Heart left ventricle (tissue), 13 donors: ENCODE measurements around the gene DOCK8.

Source experiments
- POLR2A ChIP-seq, 2 donors: fragments of 450-650 bp; IDR thresholded peaks; one replicate each; pipeline ENCODE4 v1.6.1; 2017; ENCODE audit warnings: antibody characterized with exemption in 2 of 2, mild to moderate bottlenecking in 2 of 2, moderate library complexity in 2 of 2
- TF ChIP-seq, protein P1 (sequence below), 12 donors: fragments of 200-600 bp; sonication (generic) in 4 of 12; IDR thresholded peaks; one replicate each; pipeline versions ENCODE4 v1.5.0 to v1.8.0; 2018 to 2022; ENCODE audit warnings: antibody characterized with exemption in 12 of 12, mild to moderate bottlenecking in 5 of 12
- donor health status: ischemic (EF 13 %, LVEDD 7.1; RV severe dilation, severe dysfunction).
- donor health status: DM: no; HTN: yes; CAD: no.
- donor health status: DM: no; HTN: no; CAD: no.
- donor health status: ischemic (EF 25% LVEDD 6.9; RV normal size, moderate dysfunction).
- donor health status: ischemic (EF 25% LVEDD 5.7; RV mildly dilated, moderate dysfunction).
- donor health status: ischemic (EF 35%, LVEDD 5.7; RV mildly dilated, moderate dysfunction).
- donor health status: nonischemic (EF 11% LVEDD 7.7; RV severe dilation, severe dysfunction).
- donor health status: DM: yes; HTN: yes; CAD: no.
- donor health status: PGD.
- donor health status: ischemic (EF 29% LVEDD 5.4; RV normal size, mild dysfunction).
- donor health status: nonischemic (EF 23%, LVEDD 6.1; RV moderate dilation, normal function).

DNA sequence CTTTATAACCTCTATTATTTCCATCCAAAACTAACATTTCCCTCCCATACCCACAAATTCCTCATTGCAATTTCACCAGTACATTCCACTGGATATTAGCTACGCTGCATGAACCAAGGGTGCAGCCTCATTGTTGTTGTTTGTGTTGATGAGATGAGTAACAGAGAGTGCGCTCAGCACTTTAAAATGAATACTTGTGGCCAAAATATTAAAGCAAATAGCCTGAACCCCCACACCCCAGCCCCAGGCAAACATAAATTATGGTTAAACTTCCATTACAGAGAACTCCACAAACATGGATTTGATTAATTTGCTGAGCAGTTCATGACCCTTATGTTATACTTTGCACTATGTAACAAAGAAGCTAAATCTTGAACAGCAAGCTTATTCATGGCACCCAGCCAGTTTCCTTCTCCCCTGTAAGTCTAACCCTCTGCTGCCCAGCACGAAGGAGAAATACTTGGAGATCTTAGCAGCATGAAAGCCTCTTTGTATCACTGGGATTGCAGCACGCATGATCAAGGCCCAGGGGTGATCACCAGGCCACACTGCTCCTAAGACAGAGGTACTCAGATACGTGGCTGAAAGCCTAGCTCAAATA, 205.0 kb downstream of the DOCK8 start:
- TF ChIP-seq, protein P1, sequence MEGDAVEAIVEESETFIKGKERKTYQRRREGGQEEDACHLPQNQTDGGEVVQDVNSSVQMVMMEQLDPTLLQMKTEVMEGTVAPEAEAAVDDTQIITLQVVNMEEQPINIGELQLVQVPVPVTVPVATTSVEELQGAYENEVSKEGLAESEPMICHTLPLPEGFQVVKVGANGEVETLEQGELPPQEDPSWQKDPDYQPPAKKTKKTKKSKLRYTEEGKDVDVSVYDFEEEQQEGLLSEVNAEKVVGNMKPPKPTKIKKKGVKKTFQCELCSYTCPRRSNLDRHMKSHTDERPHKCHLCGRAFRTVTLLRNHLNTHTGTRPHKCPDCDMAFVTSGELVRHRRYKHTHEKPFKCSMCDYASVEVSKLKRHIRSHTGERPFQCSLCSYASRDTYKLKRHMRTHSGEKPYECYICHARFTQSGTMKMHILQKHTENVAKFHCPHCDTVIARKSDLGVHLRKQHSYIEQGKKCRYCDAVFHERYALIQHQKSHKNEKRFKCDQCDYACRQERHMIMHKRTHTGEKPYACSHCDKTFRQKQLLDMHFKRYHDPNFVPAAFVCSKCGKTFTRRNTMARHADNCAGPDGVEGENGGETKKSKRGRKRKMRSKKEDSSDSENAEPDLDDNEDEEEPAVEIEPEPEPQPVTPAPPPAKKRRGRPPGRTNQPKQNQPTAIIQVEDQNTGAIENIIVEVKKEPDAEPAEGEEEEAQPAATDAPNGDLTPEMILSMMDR (IDR thresholded peaks at IDR 0.05): no peak
- no peak for TF ChIP-seq POLR2A (IDR thresholded peaks at IDR 0.05)
